ENCODE measurements around the gene COQ8A. TPM values are rescaled to one million over a fixed set of nuclear protein-coding genes. Genes with fewer than 3 reads are reported as not detected.
A peak's percentile ranks its signal among the peaks of the same experiment; 100 is the strongest.
"Not testable (repeated sequence)": the region's sequence is repeated elsewhere in the genome, so short reads cannot be mapped to it uniquely, and the experiment has no call there.

COQ8A gene
- total and polyA plus RNA-seq, 4 experiments from 2014 or later: 43.5 to 70.7 (median 59.3) TPM

GRCh38 chr1:226990133-226990716 is 50.1 kb downstream of the COQ8A start:
- H3K27ac ChIP-seq (ENCODE audit: low read depth, low read length): no peak overlapping the region

GRCh38 chr1:226991920-226992319 is 51.8 kb downstream of the COQ8A start:
- CTCF ChIA-PET (ENCODE audit: partially characterized antibody): interaction anchor here (1.1 kb wide), 1 partner anchor 80 kb away, joined by 3 read pairs; no protein-coding TSS in a partner anchor
- no peak overlapping the region for H3K4me3 Mint-ChIP-seq
- H3K27me3 Mint-ChIP-seq: no peaks in the 10 kb centered on the region
- H3K27ac Mint-ChIP-seq: no peak overlapping the region
- no peak overlapping the region for H3K27ac ChIP-seq (ENCODE audit: low read depth, low read length)
- H3K9me3 Mint-ChIP-seq: no peaks in the 10 kb centered on the region
- H3K4me3 ChIP-seq (ENCODE audit: low read length in 2 of 2): no peak overlapping the region
- POLR2A ChIA-PET (ENCODE audit: partially characterized antibody): no interaction called here
- H3K36me3 ChIP-seq (ENCODE audit: insufficient read depth, low read length): no peaks in the 10 kb centered on the region
- H3K4me1 ChIP-seq (ENCODE audit: insufficient read depth, low read length): peaks cover 18% of the 10 kb centered on the region
- no peaks in the 10 kb centered on the region for H3K9me3 ChIP-seq (ENCODE audit: control insufficient read depth in 1 of 2, low read length in 2 of 2)
- no peaks in the 10 kb centered on the region for H3K27me3 ChIP-seq (ENCODE audit: insufficient read depth, low read length)
- DNase-seq: no peak
- H3K36me3 Mint-ChIP-seq: peaks cover 5 to 9% of the 10 kb centered on the region in 2 donors
- H3K4me1 Mint-ChIP-seq: peaks cover 11 to 24% (median 19%) of the 10 kb centered on the region in 4 donors
- intact Hi-C loops (cut with micrococcal nuclease): no loop called here

More at GRCh38 chr1:226990133-226990716, 50.1 kb downstream of the COQ8A start:
- intact Hi-C loops (cut with micrococcal nuclease): no loop called here
- Mint-ChIP-seq H3K27me3 (no peaks in the 10 kb centered on the region), H3K4me1 (peaks cover 11 to 24% (median 18%) of the 10 kb centered on the region in 4 donors), H3K27ac (peak overlapping the region in 6 of 7 donors; percentile 3 to 81 (median 76)), H3K4me3 (peak overlapping the region in 5 of 8 donors; percentile 1 to 35 (median 13)), H3K36me3 (peaks cover 17 to 26% of the 10 kb centered on the region in 2 donors), H3K9me3 (no peaks in the 10 kb centered on the region)
- Histone ChIP-seq H3K27me3 (ENCODE audit: insufficient read depth, low read length) (no peaks in the 10 kb centered on the region), H3K36me3 (ENCODE audit: insufficient read depth, low read length) (peaks cover 4% of the 10 kb centered on the region), H3K4me1 (ENCODE audit: insufficient read depth, low read length) (peaks cover 18% of the 10 kb centered on the region), H3K9me3 (ENCODE audit: control insufficient read depth in 1 of 2, low read length in 2 of 2) (no peaks in the 10 kb centered on the region), H3K4me3 (ENCODE audit: low read length in 2 of 2) (no peak overlapping the region)
- POLR2A ChIA-PET (ENCODE audit: partially characterized antibody): interaction anchor here (0.6 to 0.9 kb wide), 2 partner anchors 50 to 51 kb away, joined by 3 read pairs; partner anchors contain the start of gene COQ8A
- peak in 4 of 5 donors; percentile 15 to 18 (median 16) for DNase-seq
- CTCF ChIA-PET (ENCODE audit: partially characterized antibody): no interaction called here

- Mint-ChIP-seq H3K9me3 (peaks cover 0 to 8% (median under 1%) of the 10 kb centered on the region in 8 donors), H3K27ac (no peak overlapping the region), H3K4me3 (no peak overlapping the region), H3K4me1 (peaks cover 11 to 18% (median 17%) of the 10 kb centered on the region in 4 donors), H3K27me3 (peaks cover 0 to 1% of the 10 kb centered on the region in 2 donors), H3K36me3 (no peaks in the 10 kb centered on the region)
- ChIA-PET POLR2A (ENCODE audit: partially characterized antibody) (no interaction called here), CTCF (ENCODE audit: partially characterized antibody) (no interaction called here)
- H3K4me1 ChIP-seq (ENCODE audit: insufficient read depth, low read length): peaks cover 18% of the 10 kb centered on the region
- H3K4me3 ChIP-seq (ENCODE audit: low read length in 2 of 2): no peak overlapping the region
- no peaks in the 10 kb centered on the region for H3K27me3 ChIP-seq (ENCODE audit: insufficient read depth, low read length)
- DNase-seq: no peak
- no peak overlapping the region for H3K27ac ChIP-seq (ENCODE audit: low read depth, low read length)
- intact Hi-C loops (cut with micrococcal nuclease): no loop called here
- H3K9me3 ChIP-seq (ENCODE audit: control insufficient read depth in 1 of 2, low read length in 2 of 2): no peaks in the 10 kb centered on the region
- no peaks in the 10 kb centered on the region for H3K36me3 ChIP-seq (ENCODE audit: insufficient read depth, low read length)
Measured at GRCh38 chr1:226993814-226994585, 53.9 kb downstream of the COQ8A start.

DNA sequence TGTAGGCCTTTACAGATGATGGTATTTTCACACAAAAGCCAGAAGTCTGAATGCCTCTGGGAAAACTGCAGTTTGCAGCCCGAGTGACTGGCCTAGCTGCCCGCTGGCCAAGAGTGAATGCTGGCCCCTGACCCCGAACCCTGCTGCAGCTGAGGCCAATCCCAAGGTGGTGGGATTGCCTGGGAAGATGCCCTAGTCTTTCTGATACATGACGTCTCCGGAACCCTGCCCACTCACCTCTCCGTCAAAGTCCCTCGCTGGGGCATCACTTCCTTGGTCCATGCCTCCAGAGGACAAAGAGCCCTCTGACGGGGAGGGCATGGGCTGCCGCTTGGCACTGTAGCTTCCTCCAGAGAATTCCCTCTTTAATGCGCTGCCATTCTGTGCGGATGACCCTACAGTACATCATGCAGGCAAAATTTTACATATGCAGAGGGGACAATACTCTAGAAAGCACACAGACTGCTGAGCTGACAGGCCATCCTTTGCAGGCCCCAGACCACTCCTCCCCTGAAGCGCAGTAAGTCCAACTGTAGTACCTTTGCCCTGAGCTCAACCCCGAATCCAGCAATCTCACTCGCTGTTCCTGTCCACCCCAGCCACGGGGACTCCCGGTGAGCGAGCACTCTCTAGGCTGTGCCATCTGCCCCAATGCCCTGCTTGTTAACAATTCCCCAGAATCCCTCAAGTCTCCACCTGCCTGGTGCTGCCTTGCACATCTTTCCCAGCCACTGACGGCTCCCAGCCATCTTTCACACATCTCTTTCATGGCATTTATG is 54.7 kb downstream of the COQ8A start:
- H3K27me3 Mint-ChIP-seq: peaks cover 0 to 1% of the 10 kb centered on the region in 2 donors
- CTCF ChIA-PET (ENCODE audit: partially characterized antibody): no interaction called here
- no peak for DNase-seq
- peaks cover 0 to 8% (median under 1%) of the 10 kb centered on the region in 8 donors for H3K9me3 Mint-ChIP-seq
- no peaks in the 10 kb centered on the region for H3K36me3 ChIP-seq (ENCODE audit: insufficient read depth, low read length)
- H3K4me1 Mint-ChIP-seq: peaks cover 4 to 11% (median 9%) of the 10 kb centered on the region in 4 donors
- H3K27me3 ChIP-seq (ENCODE audit: insufficient read depth, low read length): no peaks in the 10 kb centered on the region
- POLR2A ChIA-PET (ENCODE audit: partially characterized antibody): no interaction called here
- H3K4me3 Mint-ChIP-seq: no peak overlapping the region
- H3K4me1 ChIP-seq (ENCODE audit: insufficient read depth, low read length): peaks cover 11% of the 10 kb centered on the region
- H3K36me3 Mint-ChIP-seq: no peaks in the 10 kb centered on the region
- no peaks in the 10 kb centered on the region for H3K9me3 ChIP-seq (ENCODE audit: control insufficient read depth in 1 of 2, low read length in 2 of 2)
- no peak overlapping the region for H3K27ac Mint-ChIP-seq
- no peak overlapping the region for H3K27ac ChIP-seq (ENCODE audit: low read depth, low read length)
- intact Hi-C loops (cut with micrococcal nuclease): no loop called here
- H3K4me3 ChIP-seq (ENCODE audit: low read length in 2 of 2): no peak overlapping the region

DNA sequence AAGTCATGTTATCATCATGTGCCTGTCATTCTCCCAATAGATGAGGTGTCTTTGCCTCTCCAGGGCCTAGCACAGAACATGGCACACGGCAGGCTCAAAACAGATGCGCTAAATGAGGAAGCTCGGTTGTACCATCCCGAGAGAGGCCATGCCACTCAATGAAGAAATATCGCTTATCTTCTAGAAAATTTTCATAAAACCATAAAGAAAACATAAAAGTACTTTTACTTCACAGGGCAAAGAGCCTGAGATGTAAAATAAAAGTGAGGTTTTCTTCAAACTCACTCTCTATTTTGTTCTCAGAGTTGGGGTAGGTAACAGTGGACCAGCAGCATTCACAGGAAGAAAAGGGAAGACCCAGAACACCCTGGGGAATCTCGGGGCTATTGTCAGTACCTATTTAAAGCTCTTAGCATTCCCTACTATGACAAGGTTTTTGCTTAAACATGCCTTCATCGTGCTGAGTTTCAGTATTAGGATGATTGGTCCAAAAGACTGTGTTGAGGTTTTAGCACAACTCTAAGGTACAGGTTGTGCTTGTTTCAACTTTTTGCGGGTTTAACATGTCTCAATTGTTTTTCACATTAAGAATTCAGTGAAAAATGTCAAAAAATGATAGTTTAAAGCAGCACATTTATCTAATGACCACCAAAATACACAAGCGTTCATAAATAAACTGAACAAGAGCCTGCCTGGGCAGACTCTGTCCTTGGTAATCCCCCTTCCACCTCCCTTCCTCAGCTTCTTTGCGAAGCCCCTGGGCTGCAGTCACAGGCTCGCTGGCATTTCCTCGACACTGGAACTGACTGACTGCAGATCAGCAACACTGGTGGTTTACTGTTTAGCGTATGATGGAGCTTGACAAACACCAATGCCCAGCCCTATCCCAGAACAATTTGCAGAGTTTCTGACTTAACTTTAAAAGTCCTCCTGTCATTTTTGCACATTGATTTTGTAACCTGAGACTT is 55.6 kb downstream of the COQ8A start:
- intact Hi-C loops (cut with micrococcal nuclease): no loop called here
- H3K27ac Mint-ChIP-seq: no peak overlapping the region
- Histone ChIP-seq H3K4me3 (ENCODE audit: low read length in 2 of 2) (no peak overlapping the region), H3K9me3 (ENCODE audit: control insufficient read depth in 1 of 2, low read length in 2 of 2) (no peaks in the 10 kb centered on the region), H3K4me1 (ENCODE audit: insufficient read depth, low read length) (peaks cover 2% of the 10 kb centered on the region), H3K27me3 (ENCODE audit: insufficient read depth, low read length) (no peaks in the 10 kb centered on the region), H3K27ac (ENCODE audit: low read depth, low read length) (no peak overlapping the region), H3K36me3 (ENCODE audit: insufficient read depth, low read length) (no peaks in the 10 kb centered on the region)
- H3K4me1 Mint-ChIP-seq: peaks cover 0 to 2% (median 2%) of the 10 kb centered on the region in 4 donors
- DNase-seq: no peak
- CTCF ChIA-PET (ENCODE audit: partially characterized antibody): no interaction called here
- H3K36me3 Mint-ChIP-seq: no peaks in the 10 kb centered on the region
- H3K27me3 Mint-ChIP-seq: peaks cover 0 to 1% of the 10 kb centered on the region in 2 donors
- POLR2A ChIA-PET (ENCODE audit: partially characterized antibody): no interaction called here
- peaks cover 0 to 8% (median under 1%) of the 10 kb centered on the region in 8 donors for H3K9me3 Mint-ChIP-seq
- H3K4me3 Mint-ChIP-seq: no peak overlapping the region

DNA sequence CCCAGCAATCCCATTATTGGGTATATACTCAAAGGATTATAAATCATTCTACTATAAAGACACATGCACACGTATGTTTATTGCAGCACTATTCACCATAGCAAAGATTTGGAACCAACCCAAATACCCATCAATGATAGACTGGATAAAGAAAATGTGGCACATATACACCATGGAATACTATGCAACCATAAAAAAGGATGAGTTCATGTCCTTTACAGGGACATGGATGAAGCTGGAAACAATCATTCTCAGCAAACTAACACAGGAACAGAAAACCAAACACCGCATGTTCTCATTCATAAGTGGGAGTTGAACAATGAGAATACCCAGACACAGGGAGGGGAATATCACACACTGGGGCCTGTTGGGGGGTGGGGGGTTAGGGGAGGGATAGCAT is 59.5 kb downstream of the COQ8A start:
- H3K9me3 ChIP-seq (ENCODE audit: control insufficient read depth in 1 of 2, low read length in 2 of 2); H3K36me3 ChIP-seq (ENCODE audit: insufficient read depth, low read length); H3K36me3 Mint-ChIP-seq; POLR2A ChIA-PET (ENCODE audit: partially characterized antibody); intact Hi-C loops (cut with micrococcal nuclease); H3K27ac ChIP-seq (ENCODE audit: low read depth, low read length); DNase-seq; H3K27me3 Mint-ChIP-seq; H3K9me3 Mint-ChIP-seq; H3K4me3 ChIP-seq (ENCODE audit: low read length in 2 of 2); H3K4me1 ChIP-seq (ENCODE audit: insufficient read depth, low read length); CTCF ChIA-PET (ENCODE audit: partially characterized antibody); H3K27ac Mint-ChIP-seq; H3K4me3 Mint-ChIP-seq; H3K4me1 Mint-ChIP-seq; H3K27me3 ChIP-seq (ENCODE audit: insufficient read depth, low read length): not testable (repeated sequence)

All from CD4-positive, alpha-beta memory T cell (primary cell).